Endothelial cell of umbilical vein (primary cell): Measurements from ENCODE around the gene SLC25A28. TPM values are rescaled to one million over a fixed set of nuclear protein-coding genes. Genes with fewer than 3 reads are reported as not detected.

ENCODE experiments used
- BruUV-seq: library from RNA; stranded (reverse); fragments of 400-500 nt; replicated peaks from 2 replicates; lab custom pipeline; 2021; lab: Mats Ljungman, UMichigan
- CTCF ChIA-PET: fragments of 300-600, 350-600 bp; sonication (Branson Sonifier 250); formaldehyde crosslinking; loops from one replicate; lab custom pipeline; 2021; ENCODE audit warnings: antibody characterized with exemption, inconsistent platforms; lab: Charles Lee
- POLR2A ChIA-PET: fragments of 300-600, 350-600 bp; sonication (Branson Sonifier 250); formaldehyde crosslinking; loops from one replicate; lab custom pipeline; 2021; ENCODE audit warnings: antibody characterized with exemption, inconsistent platforms; lab: Charles Lee
- DNase-seq: peaks from one replicate; pipeline ENCODE4 v3.0.0-alpha.2; 2011; ENCODE audit warnings: low read depth, low spot score
- FAIRE-seq: peaks from 2 replicates; lab custom pipeline; 2011; peaks lifted over from hg19 to GRCh38; lab: Jason Lieb, UNC
- H2AFZ ChIP-seq: 2 replicates; pipeline ENCODE4 v1.6.0; 2012; ENCODE audit warnings: low read depth, low read length, control low read depth, inconsistent platforms
- H3K27ac ChIP-seq: 2 replicates; pipeline ENCODE4 v1.5.1; 2011; ENCODE audit warnings: low read depth, mild to moderate bottlenecking, control low read depth, low read length, moderate library complexity; ENCODE audit not compliant: insufficient read depth
- H3K27me3 ChIP-seq, 2 experiments: 2 replicates each; pipeline versions ENCODE4 v1.6.0 to v1.6.1; 2011; ENCODE audit warnings: low read length in 2 of 2, mixed read lengths in 1 of 2; ENCODE audit not compliant: control insufficient read depth in 2 of 2, insufficient read depth in 2 of 2
- H3K36me3 ChIP-seq, 2 experiments: 2 replicates in 1 of 2; 3 replicates in 1 of 2; pipeline ENCODE4 v1.5.1; 2011; ENCODE audit warnings: low read length in 2 of 2, mild to moderate bottlenecking in 1 of 2, moderate library complexity in 1 of 2; ENCODE audit not compliant: control insufficient read depth in 2 of 2, insufficient read depth in 2 of 2; ENCODE audit errors: extremely low read depth in 1 of 2
- H3K4me1 ChIP-seq: 3 replicates; pipeline ENCODE4 v1.5.1; 2011; ENCODE audit warnings: mild to moderate bottlenecking, low read length; ENCODE audit not compliant: control insufficient read depth, insufficient read depth; ENCODE audit errors: extremely low read depth
- H3K4me2 ChIP-seq: 2 replicates; pipeline ENCODE4 v1.6.1; 2011; ENCODE audit warnings: low read length, control low read depth, mixed read lengths; ENCODE audit not compliant: insufficient read depth
- H3K4me3 ChIP-seq, 3 experiments: fragments of 200-600 bp in 1 of 3; sonication (generic), shearing (Covaris generic) in 1 of 3; replicated peaks in 1 of 3; 2 replicates each; pipeline ENCODE4 v1.5.1; 2011 to 2016; ENCODE audit warnings: control low read depth in 3 of 3, low read length in 3 of 3, mild to moderate bottlenecking in 2 of 3, inconsistent platforms in 1 of 3, low read depth in 1 of 3, moderate library complexity in 1 of 3; ENCODE audit not compliant: insufficient read depth in 1 of 3
- H3K79me2 ChIP-seq: 2 replicates; pipeline ENCODE4 v1.6.0; 2012; ENCODE audit warnings: low read length, inconsistent platforms; ENCODE audit not compliant: control insufficient read depth, insufficient read depth
- H3K9ac ChIP-seq: replicated peaks from 2 replicates; pipeline ENCODE3; 2011; ENCODE audit warnings: low read length, control low read depth; ENCODE audit not compliant: insufficient read depth; ENCODE audit errors: extremely low read depth
- H3K9me1 ChIP-seq: replicated peaks from 3 replicates; pipeline ENCODE4 v1.6.0; 2011; ENCODE audit warnings: mild to moderate bottlenecking, low read length; ENCODE audit not compliant: control insufficient read depth, insufficient read depth; ENCODE audit errors: extremely low read depth
- H3K9me3 ChIP-seq: replicated peaks from 2 replicates; pipeline ENCODE4 v1.5.1; 2012; ENCODE audit warnings: low read length, inconsistent platforms; ENCODE audit not compliant: control insufficient read depth, insufficient read depth
- H4K20me1 ChIP-seq: replicated peaks from 2 replicates; pipeline ENCODE3; 2011; ENCODE audit warnings: mild to moderate bottlenecking, low read length; ENCODE audit not compliant: control insufficient read depth, insufficient read depth; ENCODE audit errors: extremely low read depth
- CTCF ChIP-seq, 2 donors: IDR thresholded peaks; 1 replicate in 1 of 2; 2 replicates in 1 of 2; pipeline ENCODE4 v1.5.1; 2011; ENCODE audit warnings: low read length in 2 of 2, mild to moderate bottlenecking in 2 of 2, moderate library complexity in 2 of 2, control low read depth in 1 of 2, inconsistent platforms in 1 of 2, low read depth in 1 of 2; ENCODE audit not compliant: insufficient read depth in 1 of 2; ENCODE audit errors: extremely low read depth in 1 of 2
- EZH2 ChIP-seq: IDR thresholded peaks from 2 replicates; pipeline ENCODE4 v1.6.1; 2012; ENCODE audit warnings: borderline replicate concordance, low read depth, mild to moderate bottlenecking, moderate library complexity, low read length, inconsistent platforms; ENCODE audit not compliant: severe bottlenecking
- FOS ChIP-seq: IDR thresholded peaks from 2 replicates; pipeline ENCODE4 v1.6.1; 2011; ENCODE audit warnings: mild to moderate bottlenecking, low read length, moderate library complexity, borderline replicate concordance; ENCODE audit not compliant: insufficient read depth
- GATA2 ChIP-seq: IDR thresholded peaks from 2 replicates; pipeline ENCODE4 v1.7.0; 2011; ENCODE audit warnings: low read depth, mild to moderate bottlenecking, moderate library complexity, mixed read lengths, low read length; ENCODE audit not compliant: insufficient read length, insufficient read depth
- JUN ChIP-seq: IDR thresholded peaks from 2 replicates; pipeline ENCODE4 v1.6.1; 2011; ENCODE audit warnings: borderline replicate concordance, low read depth; ENCODE audit not compliant: insufficient read length, insufficient read depth
- MAX ChIP-seq: IDR thresholded peaks from 2 replicates; pipeline ENCODE4 v1.6.1; 2011; ENCODE audit not compliant: insufficient read depth, insufficient read length
- MYC ChIP-seq: IDR thresholded peaks from one replicate; pipeline ENCODE4 v1.6.1; 2011; ENCODE audit warnings: mild to moderate bottlenecking, low read depth, low read length
- POLR2A ChIP-seq: IDR thresholded peaks from 2 replicates; pipeline ENCODE4 v1.6.1; 2012; ENCODE audit warnings: low read depth, mild to moderate bottlenecking, control low read depth, low read length
- POLR2AphosphoS5 ChIP-seq: IDR thresholded peaks from 2 replicates; pipeline ENCODE4 v1.6.1; 2012; ENCODE audit warnings: low read depth, mild to moderate bottlenecking, control low read depth, low read length, moderate library complexity; ENCODE audit not compliant: insufficient read depth
- dilution Hi-C: fragments of 300-500 bp; cut with MboI; formaldehyde crosslinking; loops from one replicate; pipeline ENCODE4 v1.15.0; 2019; ENCODE audit warnings: low sequenced_read_pairs; ENCODE audit not compliant: extremely low pct_ligation_motif_present
- intact Hi-C: fragments of 100-400 bp; cut with micrococcal nuclease; formaldehyde crosslinking; loops from one replicate; pipeline ENCODE4 v1.10.0; 2022
- polyA plus RNA-seq, 4 experiments: library from polyadenylated mRNA; depleted of rRNA in 3 of 4; stranded (reverse) in 3 of 4; unstranded in 1 of 4; fragments of >200 nt; gene quantifications; 2 replicates each; pipeline versions ENCODE4 v1.2.1 to v1.2.3, GENCODE V29; 2011 to 2012; ENCODE audit warnings: missing spikeins in 1 of 4
- total RNA-seq: library from RNA; stranded (reverse); gene quantifications from 2 replicates; pipeline ENCODE4 v1.2.3, GENCODE V29; 2021

Gene SLC25A28
- total and polyA plus RNA-seq, 2 donors (not counting 3 experiments of a cell fraction or from before 2014, with no cell fraction given), result 33.7 to 38.8 TPM

- DNase-seq (peak; percentile 24), FAIRE-seq (no peak)
- TF ChIP-seq EZH2 (no peak), POLR2AphosphoS5 (no peak), CTCF (IDR thresholded peaks at IDR 0.05; ENCODE audit: extremely low read depth in 1 of 2, insufficient read depth in 1 of 2, low read depth in 1 of 2, low read length in 2 of 2) (no peak), MYC (no peak), POLR2A (no peak), JUN (no peak), GATA2 (no peak), FOS (no peak), MAX (no peak)
- BruUV-seq, result no TSS peak
- H3K79me2 ChIP-seq, result no peaks in the 10 kb centered on the region
- CTCF ChIA-PET, result interaction anchor here (0.9 to 3.0 kb wide), 11 partner anchors 9 to 195 kb away, joined by 3 to 24 read pairs (median 6); partner anchors contain the start of gene ENTPD7
- H3K27me3 ChIP-seq, result no peaks in the 10 kb centered on the region
- intact Hi-C loops (loop anchor here (1.0 kb wide), 3 partner anchors 10 to 80 kb away; no protein-coding TSS in a partner anchor), dilution Hi-C loops (no loop called here)
- no peak overlapping the region for H3K9ac ChIP-seq
- no peaks in the 10 kb centered on the region for H4K20me1 ChIP-seq
- H3K4me1 ChIP-seq, result no peaks in the 10 kb centered on the region
- H3K36me3 ChIP-seq, result no peaks in the 10 kb centered on the region
- no peak overlapping the region for H2AFZ ChIP-seq
- H3K4me2 ChIP-seq, result no peak overlapping the region
- no peak overlapping the region for H3K27ac ChIP-seq
- no peaks in the 10 kb centered on the region for H3K9me1 ChIP-seq
- H3K9me3 ChIP-seq, result no peaks in the 10 kb centered on the region
- POLR2A ChIA-PET, result no interaction called here
- H3K4me3 ChIP-seq, result no peak overlapping the region
These were observed 10.8 kb upstream of the SLC25A28 start for GRCh38 chr10:99630991-99631390.
